Putamen (tissue), 1 donor: ENCODE results near the gene FBXO31.

ENCODE experiments used
- DNase-seq: peaks from one replicate; pipeline ENCODE4 v3.0.0-alpha.2; 2016; ENCODE audit warnings: low spot score

The FBXO31 gene

GRCh38 chr16:87383505-87384161 is at the start of gene FBXO31:
Gene FBXO31, minus strand, starts transcription at chr16:87383776. Its CDS starts 32 bp downstream, at chr16:87383744.
- peak; percentile 94 for DNase-seq

- DNase-seq, result no peak
Observed at GRCh38 chr16:87432330-87432915, 48.8 kb upstream of the FBXO31 start.

- DNase-seq, result no peak
Observed at GRCh38 chr16:87431926-87432325, 48.4 kb upstream of the FBXO31 start.

GRCh38 chr16:87426423-87427215 is 43.0 kb upstream of the FBXO31 start:
- no peak for DNase-seq

- DNase-seq, result no peak
Observed at GRCh38 chr16:87425941-87426340, 42.4 kb upstream of the FBXO31 start.

- DNase-seq, result no peak
Observed at GRCh38 chr16:87424266-87424665, 40.7 kb upstream of the FBXO31 start.

- DNase-seq, result no peak
Observed at GRCh38 chr16:87423429-87423828, 39.9 kb upstream of the FBXO31 start.

GRCh38 chr16:87422106-87422505 is 38.5 kb upstream of the FBXO31 start:
- DNase-seq, result no peak

GRCh38 chr16:87421003-87421912 is 37.7 kb upstream of the FBXO31 start:
- DNase-seq, result no peak

- DNase-seq, result no peak
Observed at GRCh38 chr16:87420026-87421002, 36.7 kb upstream of the FBXO31 start.

- no peak for DNase-seq
Observed at GRCh38 chr16:87418644-87419043, 35.1 kb upstream of the FBXO31 start.

- DNase-seq, result no peak
Observed at GRCh38 chr16:87418216-87418615, 34.6 kb upstream of the FBXO31 start.

GRCh38 chr16:87417528-87417910 is 33.9 kb upstream of the FBXO31 start:
- no peak for DNase-seq

GRCh38 chr16:87416826-87417527 is 33.4 kb upstream of the FBXO31 start:
- DNase-seq, result no peak

- DNase-seq, result no peak
Observed at GRCh38 chr16:87415441-87415840, 31.9 kb upstream of the FBXO31 start.

- DNase-seq, result no peak
Observed at GRCh38 chr16:87414251-87414680, 30.7 kb upstream of the FBXO31 start.

GRCh38 chr16:87412996-87413421 is 29.4 kb upstream of the FBXO31 start:
- DNase-seq, result no peak

GRCh38 chr16:87412371-87412995 is 28.9 kb upstream of the FBXO31 start:
- DNase-seq, result no peak

GRCh38 chr16:87411375-87412271 is 28.0 kb upstream of the FBXO31 start:
- no peak for DNase-seq
